ENCODE results near the gene APELA. TPM values are rescaled to one million over a fixed set of nuclear protein-coding genes. Genes with fewer than 3 reads are reported as not detected.

The APELA gene
- total RNA-seq, 1 experiment from 2014 or later: 140 TPM

- Histone ChIP-seq H4K8ac (replicated peaks; ENCODE audit: insufficient read length, low read depth, low read length) (no peak overlapping the region), H3K18ac (ENCODE audit: insufficient read length, low read depth, low read length) (no peak overlapping the region), H3T11ph (ENCODE audit: low read length) (no peak overlapping the region), H3K4me1 (ENCODE audit: insufficient read depth, low read length) (no peaks in the 10 kb centered on the region), H4K5ac (ENCODE audit: insufficient read length, low read depth, low read length) (no peak overlapping the region), H2BK15ac (ENCODE audit: low read depth, low read length) (no peak overlapping the region), H3K9ac (ENCODE audit: extremely low read depth, insufficient read length, low read length) (no peak overlapping the region), H3K56ac (ENCODE audit: insufficient read length, low read depth, low read length) (no peak overlapping the region), H2BK20ac (ENCODE audit: low read depth, low read length, poor library complexity, severe bottlenecking) (no peak overlapping the region), H3K4ac (ENCODE audit: low read depth, low read length) (no peak overlapping the region), H4K91ac (ENCODE audit: insufficient read length, low read depth, low read length) (no peak overlapping the region), H3K14ac (ENCODE audit: insufficient read depth, low read length) (no peak overlapping the region), H2AK5ac (ENCODE audit: insufficient read length, low read length) (no peak overlapping the region), H3K79me2 (ENCODE audit: insufficient read depth, low read length) (no peaks in the 10 kb centered on the region), H3K23ac (ENCODE audit: insufficient read length, low read depth, low read length) (no peak overlapping the region), H3K27me3 (ENCODE audit: insufficient read depth, low read length) (no peaks in the 10 kb centered on the region), H3K23me2 (ENCODE audit: insufficient read length, low read depth, low read length, poor library complexity, severe bottlenecking) (no peaks in the 10 kb centered on the region), H2BK12ac (ENCODE audit: insufficient read length, low read depth, low read length) (no peak overlapping the region), H2BK120ac (ENCODE audit: low read depth, low read length, poor library complexity, severe bottlenecking) (no peak overlapping the region), H3K79me1 (ENCODE audit: insufficient read depth, low read depth, low read length, poor library complexity, severe bottlenecking) (no peaks in the 10 kb centered on the region), H3K9me3 (ENCODE audit: control insufficient read depth, low read depth, low read length) (no peaks in the 10 kb centered on the region), H3K27ac (ENCODE audit: insufficient read length, low read depth, low read length) (no peak overlapping the region), H3K4me2 (ENCODE audit: insufficient read depth, insufficient read length, low read length) (no peak overlapping the region), H4K20me1 (ENCODE audit: control insufficient read depth, insufficient read depth, insufficient read length) (no peaks in the 10 kb centered on the region), H2BK5ac (ENCODE audit: insufficient read length, low read length) (no peak overlapping the region), H2AFZ (ENCODE audit: low read length) (no peak overlapping the region)
- no CpG with 5 or more reads among the region's 3 CpGs for WGBS (ENCODE audit: extremely low coverage, insufficient read length, low lambda C conversion rate)
- Mint-ChIP-seq H3K36me3 (ENCODE audit: insufficient read depth in 1 of 3, low read depth in 3 of 3) (peaks cover 0 to 6% (median 0%) of the 10 kb centered on the region in 3 experiments; a peak in 1 of 7 replicates), H3K4me1 (peaks cover 28 to 32% of the 10 kb centered on the region in 2 experiments), H3K4me3 (no peak overlapping the region), H3K9me3 (peaks cover 0 to 6% of the 10 kb centered on the region in 2 experiments; a peak in 1 of 5 replicates), H3K27ac (peak overlapping the region in 1 of 3 experiments; percentile 84; a peak in 3 of 7 replicates), H3K27me3 (ENCODE audit: low read depth) (no peaks in the 10 kb centered on the region)
- no peak for DNase-seq
- no peak for TF ChIP-seq CTCF (conservative IDR thresholded peaks at IDR 0.05)
Observed at GRCh38 chr4:164847016-164847415, 30.0 kb upstream of the APELA start.

All from H9 (cell line).